HG02970 (cell line): ENCODE measurements around the gene B3GALT2.

Experiments
- ATAC-seq: cut with Tn5 transposase; IDR thresholded peaks from one replicate; pipeline ENCODE4 v1.9.1; 2021; ENCODE audit warnings: mild to moderate bottlenecking, moderate library complexity, moderate number of reproducible peaks; ENCODE audit not compliant: unreplicated experiment, low FRiP score

Gene B3GALT2

GRCh38 chr1:193184776-193185175 is 1.6 kb downstream of the B3GALT2 start:
- no peak for ATAC-seq

GRCh38 chr1:193183019-193183627 is 3.3 kb downstream of the B3GALT2 start:
- ATAC-seq, result peak; percentile 66

- no peak for ATAC-seq
Observed at GRCh38 chr1:193181985-193182384, 4.4 kb downstream of the B3GALT2 start.

- no peak for ATAC-seq
Observed at GRCh38 chr1:193181536-193181935, 4.9 kb downstream of the B3GALT2 start.

GRCh38 chr1:193179094-193179493 is 7.3 kb downstream of the B3GALT2 start:
- ATAC-seq, result no peak

GRCh38 chr1:193176788-193177187 is 9.6 kb downstream of the B3GALT2 start:
- no peak for ATAC-seq

DNA sequence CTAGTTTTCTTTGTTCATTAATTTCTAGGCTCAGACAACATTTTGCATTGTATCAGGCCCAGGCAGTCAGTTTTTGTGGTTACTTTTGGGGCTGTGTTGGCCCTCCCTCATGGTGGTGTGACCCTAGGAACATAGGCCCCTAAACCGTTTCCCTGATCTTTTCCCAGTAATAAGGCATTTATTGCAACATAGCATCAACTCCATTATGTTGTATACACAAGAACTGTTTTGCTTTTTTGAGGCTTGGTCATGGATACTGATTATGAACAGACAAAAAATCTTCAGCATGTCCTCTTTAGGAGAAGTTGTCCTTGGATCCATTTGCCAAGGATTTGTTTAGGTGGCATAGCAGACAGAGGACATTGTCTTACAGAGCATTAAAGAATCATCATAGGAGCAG is 10.3 kb downstream of the B3GALT2 start:
- ATAC-seq, result no peak

- no peak for ATAC-seq
Observed at GRCh38 chr1:193157360-193157759, 29.1 kb downstream of the B3GALT2 start.

GRCh38 chr1:193156822-193157142 is 29.6 kb downstream of the B3GALT2 start:
- no peak for ATAC-seq

- no peak for ATAC-seq
Observed at GRCh38 chr1:193156117-193156821, 30.1 kb downstream of the B3GALT2 start.

GRCh38 chr1:193144999-193145398 is 41.4 kb downstream of the B3GALT2 start:
- no peak for ATAC-seq

DNA sequence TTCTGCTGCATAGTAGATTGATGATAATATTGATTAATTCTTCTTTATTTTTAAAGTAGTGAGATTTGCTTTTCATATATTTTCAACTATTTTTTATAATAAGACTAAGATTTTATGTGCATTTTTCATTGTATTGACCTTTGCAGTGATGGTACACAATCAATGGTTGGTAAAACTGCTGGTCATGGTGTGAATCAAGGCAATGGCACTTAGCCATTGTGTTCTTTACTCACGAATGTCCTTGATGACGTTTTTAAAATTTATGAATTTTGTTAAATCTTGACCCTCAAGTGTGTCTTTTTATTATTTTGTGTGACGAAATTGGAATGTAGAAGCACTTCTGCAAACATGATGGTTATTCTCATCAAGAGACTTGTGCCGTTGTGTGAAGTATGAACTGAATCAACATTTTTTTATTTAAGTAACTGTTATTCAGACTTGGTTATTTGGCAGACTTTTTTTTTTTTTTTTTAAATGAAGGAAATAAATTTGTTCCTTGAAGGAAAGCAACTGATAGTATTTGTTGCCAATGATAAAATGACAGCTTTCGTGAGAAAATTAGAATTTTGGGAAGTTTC is 42.0 kb downstream of the B3GALT2 start:
- ATAC-seq, result no peak

GRCh38 chr1:193143285-193143684 is 43.1 kb downstream of the B3GALT2 start:
- no peak for ATAC-seq

- no peak for ATAC-seq
Observed at GRCh38 chr1:193142409-193142808, 44.0 kb downstream of the B3GALT2 start.

DNA sequence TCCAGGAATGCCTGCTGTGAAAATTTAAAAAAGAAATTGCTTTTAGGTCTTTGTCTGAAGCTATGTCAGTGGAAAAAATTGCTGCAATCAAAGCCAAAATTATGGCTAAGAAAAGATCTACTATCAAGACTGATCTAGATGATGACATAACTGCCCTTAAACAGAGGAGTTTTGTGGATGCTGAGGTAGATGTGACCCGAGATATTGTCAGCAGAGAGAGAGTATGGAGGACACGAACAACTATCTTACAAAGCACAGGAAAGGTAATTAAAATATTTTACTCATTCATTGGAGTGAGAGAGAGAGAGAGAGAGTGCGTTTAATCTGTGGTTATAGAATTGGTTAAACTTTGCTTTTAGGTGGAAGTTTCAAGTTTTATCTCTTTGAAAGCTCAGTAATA is 44.6 kb downstream of the B3GALT2 start:
- no peak for ATAC-seq

DNA sequence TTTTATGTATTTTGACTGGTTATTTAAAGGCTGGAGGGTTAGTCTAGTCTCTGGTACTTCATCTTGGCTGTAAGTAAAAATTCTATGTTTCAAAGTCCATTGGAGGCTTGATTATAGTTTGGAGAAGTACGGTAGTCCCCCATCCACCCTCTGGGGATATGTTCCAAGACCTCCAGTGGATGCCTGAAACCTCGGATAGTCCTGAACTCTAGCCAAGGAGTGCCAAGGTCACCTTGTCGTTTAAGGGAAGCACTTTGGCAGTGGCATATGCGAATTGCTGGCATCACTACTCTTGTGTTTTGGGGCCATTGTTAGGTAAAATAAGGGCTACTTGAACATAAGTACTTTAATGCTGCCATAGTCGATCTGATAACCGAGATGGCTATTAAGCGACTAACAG is 46.2 kb downstream of the B3GALT2 start:
- ATAC-seq, result no peak

GRCh38 chr1:193131266-193131860 is 55.0 kb downstream of the B3GALT2 start:
- no peak for ATAC-seq
